ENCODE data around the gene ALG12.

GRCh38 chr22:49956914-49957825, 38.9 kb upstream of the ALG12 start:
- TF ChIP-seq POLR2A (IDR thresholded peaks at IDR 0.05), result no peak
- TF ChIP-seq CTCF (IDR thresholded peaks at IDR 0.05), result no peak

Measured in ovary (tissue), 3 donors.